Endothelial cell of umbilical vein (primary cell): ENCODE results near the gene TUBA4A. TPM values are rescaled to one million over a fixed set of nuclear protein-coding genes. Genes with fewer than 3 reads are reported as not detected.

Source experiments
- BruUV-seq: library from RNA; stranded (reverse); fragments of 400-500 nt; replicated peaks from 2 replicates; lab custom pipeline; 2021; lab: Mats Ljungman, UMichigan
- CTCF ChIA-PET: fragments of 300-600, 350-600 bp; sonication (Branson Sonifier 250); formaldehyde crosslinking; loops from one replicate; lab custom pipeline; 2021; ENCODE audit warnings: antibody characterized with exemption, inconsistent platforms; lab: Charles Lee
- POLR2A ChIA-PET: fragments of 300-600, 350-600 bp; sonication (Branson Sonifier 250); formaldehyde crosslinking; loops from one replicate; lab custom pipeline; 2021; ENCODE audit warnings: antibody characterized with exemption, inconsistent platforms; lab: Charles Lee
- DNase-seq: peaks from one replicate; pipeline ENCODE4 v3.0.0-alpha.2; 2011; ENCODE audit warnings: low read depth, low spot score
- FAIRE-seq: peaks from 2 replicates; lab custom pipeline; 2011; peaks lifted over from hg19 to GRCh38; lab: Jason Lieb, UNC
- H2AFZ ChIP-seq: 2 replicates; pipeline ENCODE4 v1.6.0; 2012; ENCODE audit warnings: low read depth, low read length, control low read depth, inconsistent platforms
- H3K27ac ChIP-seq: 2 replicates; pipeline ENCODE4 v1.5.1; 2011; ENCODE audit warnings: low read depth, mild to moderate bottlenecking, control low read depth, low read length, moderate library complexity; ENCODE audit not compliant: insufficient read depth
- H3K27me3 ChIP-seq, 2 experiments: 2 replicates each; pipeline versions ENCODE4 v1.6.0 to v1.6.1; 2011; ENCODE audit warnings: low read length in 2 of 2, mixed read lengths in 1 of 2; ENCODE audit not compliant: control insufficient read depth in 2 of 2, insufficient read depth in 2 of 2
- H3K36me3 ChIP-seq, 2 experiments: 2 replicates in 1 of 2; 3 replicates in 1 of 2; pipeline ENCODE4 v1.5.1; 2011; ENCODE audit warnings: low read length in 2 of 2, mild to moderate bottlenecking in 1 of 2, moderate library complexity in 1 of 2; ENCODE audit not compliant: control insufficient read depth in 2 of 2, insufficient read depth in 2 of 2; ENCODE audit errors: extremely low read depth in 1 of 2
- H3K4me1 ChIP-seq: 3 replicates; pipeline ENCODE4 v1.5.1; 2011; ENCODE audit warnings: mild to moderate bottlenecking, low read length; ENCODE audit not compliant: control insufficient read depth, insufficient read depth; ENCODE audit errors: extremely low read depth
- H3K4me2 ChIP-seq: 2 replicates; pipeline ENCODE4 v1.6.1; 2011; ENCODE audit warnings: low read length, control low read depth, mixed read lengths; ENCODE audit not compliant: insufficient read depth
- H3K4me3 ChIP-seq, 3 experiments: fragments of 200-600 bp in 1 of 3; sonication (generic), shearing (Covaris generic) in 1 of 3; replicated peaks in 1 of 3; 2 replicates each; pipeline ENCODE4 v1.5.1; 2011 to 2016; ENCODE audit warnings: control low read depth in 3 of 3, low read length in 3 of 3, mild to moderate bottlenecking in 2 of 3, inconsistent platforms in 1 of 3, low read depth in 1 of 3, moderate library complexity in 1 of 3; ENCODE audit not compliant: insufficient read depth in 1 of 3
- H3K79me2 ChIP-seq: 2 replicates; pipeline ENCODE4 v1.6.0; 2012; ENCODE audit warnings: low read length, inconsistent platforms; ENCODE audit not compliant: control insufficient read depth, insufficient read depth
- H3K9ac ChIP-seq: replicated peaks from 2 replicates; pipeline ENCODE3; 2011; ENCODE audit warnings: low read length, control low read depth; ENCODE audit not compliant: insufficient read depth; ENCODE audit errors: extremely low read depth
- H3K9me1 ChIP-seq: replicated peaks from 3 replicates; pipeline ENCODE4 v1.6.0; 2011; ENCODE audit warnings: mild to moderate bottlenecking, low read length; ENCODE audit not compliant: control insufficient read depth, insufficient read depth; ENCODE audit errors: extremely low read depth
- H3K9me3 ChIP-seq: replicated peaks from 2 replicates; pipeline ENCODE4 v1.5.1; 2012; ENCODE audit warnings: low read length, inconsistent platforms; ENCODE audit not compliant: control insufficient read depth, insufficient read depth
- H4K20me1 ChIP-seq: replicated peaks from 2 replicates; pipeline ENCODE3; 2011; ENCODE audit warnings: mild to moderate bottlenecking, low read length; ENCODE audit not compliant: control insufficient read depth, insufficient read depth; ENCODE audit errors: extremely low read depth
- CTCF ChIP-seq, 2 donors: IDR thresholded peaks; 1 replicate in 1 of 2; 2 replicates in 1 of 2; pipeline ENCODE4 v1.5.1; 2011; ENCODE audit warnings: low read length in 2 of 2, mild to moderate bottlenecking in 2 of 2, moderate library complexity in 2 of 2, control low read depth in 1 of 2, inconsistent platforms in 1 of 2, low read depth in 1 of 2; ENCODE audit not compliant: insufficient read depth in 1 of 2; ENCODE audit errors: extremely low read depth in 1 of 2
- EZH2 ChIP-seq: IDR thresholded peaks from 2 replicates; pipeline ENCODE4 v1.6.1; 2012; ENCODE audit warnings: borderline replicate concordance, low read depth, mild to moderate bottlenecking, moderate library complexity, low read length, inconsistent platforms; ENCODE audit not compliant: severe bottlenecking
- FOS ChIP-seq: IDR thresholded peaks from 2 replicates; pipeline ENCODE4 v1.6.1; 2011; ENCODE audit warnings: mild to moderate bottlenecking, low read length, moderate library complexity, borderline replicate concordance; ENCODE audit not compliant: insufficient read depth
- GATA2 ChIP-seq: IDR thresholded peaks from 2 replicates; pipeline ENCODE4 v1.7.0; 2011; ENCODE audit warnings: low read depth, mild to moderate bottlenecking, moderate library complexity, mixed read lengths, low read length; ENCODE audit not compliant: insufficient read length, insufficient read depth
- JUN ChIP-seq: IDR thresholded peaks from 2 replicates; pipeline ENCODE4 v1.6.1; 2011; ENCODE audit warnings: borderline replicate concordance, low read depth; ENCODE audit not compliant: insufficient read length, insufficient read depth
- MYC ChIP-seq: IDR thresholded peaks from one replicate; pipeline ENCODE4 v1.6.1; 2011; ENCODE audit warnings: mild to moderate bottlenecking, low read depth, low read length
- POLR2A ChIP-seq: IDR thresholded peaks from 2 replicates; pipeline ENCODE4 v1.6.1; 2012; ENCODE audit warnings: low read depth, mild to moderate bottlenecking, control low read depth, low read length
- POLR2AphosphoS5 ChIP-seq: IDR thresholded peaks from 2 replicates; pipeline ENCODE4 v1.6.1; 2012; ENCODE audit warnings: low read depth, mild to moderate bottlenecking, control low read depth, low read length, moderate library complexity; ENCODE audit not compliant: insufficient read depth
- dilution Hi-C: fragments of 300-500 bp; cut with MboI; formaldehyde crosslinking; loops from one replicate; pipeline ENCODE4 v1.15.0; 2019; ENCODE audit warnings: low sequenced_read_pairs; ENCODE audit not compliant: extremely low pct_ligation_motif_present
- intact Hi-C: fragments of 100-400 bp; cut with micrococcal nuclease; formaldehyde crosslinking; loops from one replicate; pipeline ENCODE4 v1.10.0; 2022
- polyA plus RNA-seq, 4 experiments: library from polyadenylated mRNA; depleted of rRNA in 3 of 4; stranded (reverse) in 3 of 4; unstranded in 1 of 4; fragments of >200 nt; gene quantifications; 2 replicates each; pipeline versions ENCODE4 v1.2.1 to v1.2.3, GENCODE V29; 2011 to 2012; ENCODE audit warnings: missing spikeins in 1 of 4
- total RNA-seq: library from RNA; stranded (reverse); gene quantifications from 2 replicates; pipeline ENCODE4 v1.2.3, GENCODE V29; 2021
- TF ChIP-seq, protein P1 (sequence below): IDR thresholded peaks from 2 replicates; pipeline ENCODE4 v1.6.1; 2011; ENCODE audit not compliant: insufficient read depth, insufficient read length

TUBA4A gene
- total and polyA plus RNA-seq, 2 donors (not counting 3 experiments of a cell fraction or from before 2014, with no cell fraction given): 16.5 to 24.8 TPM

DNA sequence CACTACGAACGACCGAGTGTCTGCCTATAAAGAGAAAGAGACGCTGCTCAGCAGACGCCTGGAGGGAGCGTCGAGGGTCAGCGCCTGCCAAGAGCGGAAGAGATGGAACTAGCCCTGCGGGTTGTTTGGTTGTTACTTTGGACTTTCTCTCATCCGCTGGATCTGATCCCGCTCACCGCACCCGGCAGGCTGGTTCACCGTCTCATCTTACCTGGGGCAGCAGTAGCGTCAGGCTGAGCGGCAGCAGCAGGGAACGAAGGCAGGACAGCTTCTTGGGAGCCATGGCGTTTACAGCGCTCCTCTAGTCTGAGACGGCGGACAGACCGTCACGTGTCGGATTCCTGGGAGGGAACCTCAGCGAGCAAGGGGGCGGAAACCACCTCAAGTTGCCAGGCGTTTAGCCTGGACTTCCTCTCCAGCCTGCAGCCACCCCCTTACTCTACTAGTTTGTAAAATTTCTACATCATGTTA is 10.4 kb downstream of the TUBA4A start:
- POLR2A ChIA-PET: no interaction called here

More for the DNA sequence above, 10.4 kb downstream of the TUBA4A start:
- CTCF ChIA-PET: interaction anchor here (1.8 kb wide), 1 partner anchor 13 kb away, joined by 5 read pairs; the partner anchor contains the start of genes ANKZF1 and ATG9A
- FAIRE-seq (no peak), DNase-seq (peak; percentile 15)
- peaks cover 2% of the 10 kb centered on the region in 2 experiments for H3K36me3 ChIP-seq
- no peak for TF ChIP-seq POLR2A
- TF ChIP-seq FOS: no peak
- TF ChIP-seq, protein P1, sequence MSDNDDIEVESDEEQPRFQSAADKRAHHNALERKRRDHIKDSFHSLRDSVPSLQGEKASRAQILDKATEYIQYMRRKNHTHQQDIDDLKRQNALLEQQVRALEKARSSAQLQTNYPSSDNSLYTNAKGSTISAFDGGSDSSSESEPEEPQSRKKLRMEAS: no peak
- no peak for TF ChIP-seq CTCF (IDR thresholded peaks at IDR 0.05; ENCODE audit: extremely low read depth in 1 of 2, insufficient read depth in 1 of 2, low read depth in 1 of 2, low read length in 2 of 2)
- TF ChIP-seq GATA2: no peak
- no peak for TF ChIP-seq EZH2
- no peak for TF ChIP-seq POLR2AphosphoS5
- TF ChIP-seq MYC: no peak
- no peak for TF ChIP-seq JUN
- H4K20me1 ChIP-seq: no peaks in the 10 kb centered on the region
- no TSS peak for BruUV-seq
- intact Hi-C loops: no loop called here
- dilution Hi-C loops: no loop called here
- H3K4me2 ChIP-seq: no peak overlapping the region
- H3K9ac ChIP-seq: no peak overlapping the region
- peak overlapping the region in 1 of 3 experiments; percentile 19 for H3K4me3 ChIP-seq
- H3K4me1 ChIP-seq: peaks cover 11% of the 10 kb centered on the region
- H3K9me3 ChIP-seq: no peaks in the 10 kb centered on the region
- H2AFZ ChIP-seq: peak overlapping the region; percentile 44
- peaks cover 15% of the 10 kb centered on the region for H3K79me2 ChIP-seq
- no peaks in the 10 kb centered on the region for H3K9me1 ChIP-seq
- no peaks in the 10 kb centered on the region for H3K27me3 ChIP-seq
- H3K27ac ChIP-seq: no peak overlapping the region
